Type B pancreatic cell (in vitro differentiated cells): ENCODE measurements around the gene HSPA4. TPM values are rescaled to one million over a fixed set of nuclear protein-coding genes. Genes with fewer than 3 reads are reported as not detected.

Experiments used
- DNase-seq: peaks from one replicate; pipeline ENCODE4 v3.0.0; 2021; ENCODE audit warnings: mixed read lengths; ENCODE audit not compliant: unreplicated experiment; ENCODE audit errors: extremely low spot score
- H3K27ac Mint-ChIP-seq: 2 replicates; pipeline ENCODE4 v1.8.0; 2021; ENCODE audit warnings: mild to moderate bottlenecking, mixed read lengths
- H3K27me3 Mint-ChIP-seq: 2 replicates; pipeline ENCODE4 v1.8.0; 2021; ENCODE audit warnings: mixed read lengths
- H3K36me3 Mint-ChIP-seq: 2 replicates; pipeline ENCODE4 v1.8.0; 2021; ENCODE audit warnings: mixed read lengths
- H3K4me1 Mint-ChIP-seq: one replicate; pipeline ENCODE4 v1.8.0; 2021; ENCODE audit warnings: mixed read lengths; ENCODE audit not compliant: unreplicated experiment
- H3K4me3 Mint-ChIP-seq: 2 replicates; pipeline ENCODE4 v1.8.0; 2021; ENCODE audit warnings: mild to moderate bottlenecking, mixed read lengths
- H3K9me3 Mint-ChIP-seq: 2 replicates; pipeline ENCODE4 v1.8.0; 2021; ENCODE audit warnings: mixed read lengths
- CTCF ChIP-seq: fragments of 200-600 bp; sonication (generic); conservative IDR thresholded peaks from 2 replicates; pipeline ENCODE4 v1.5.0; 2021; ENCODE audit warnings: antibody characterized with exemption, mild to moderate bottlenecking
- total RNA-seq: library from RNA; stranded (reverse); gene quantifications from 2 replicates; pipeline ENCODE4 v1.2.1, GENCODE V29; 2021; ENCODE audit warnings: low replicate concordance

Gene HSPA4
- total RNA-seq, 1 donor from 2014 or later = 134 TPM

GRCh38 chr5:133025804-133026663 lies 25.8 kb upstream of the HSPA4 start, which contains the start of gene ZCCHC10:
ZCCHC10 (minus strand) TSS chr5:133026549; CDS start chr5:133026537, 12 bp downstream.
- peaks cover 13% of the 10 kb centered on the region for H3K4me1 Mint-ChIP-seq
- DNase-seq = peak; percentile 92
- peaks cover 13% of the 10 kb centered on the region for H3K36me3 Mint-ChIP-seq
- no peaks in the 10 kb centered on the region for H3K9me3 Mint-ChIP-seq
- TF ChIP-seq CTCF = no peak
- no peaks in the 10 kb centered on the region for H3K27me3 Mint-ChIP-seq
- H3K4me3 Mint-ChIP-seq = peak within 1 kb of the TSS; percentile 94
- H3K27ac Mint-ChIP-seq = peak within 1 kb of the TSS; percentile 88

GRCh38 chr5:133026664-133027153 lies 25.1 kb upstream of the HSPA4 start:
- H3K27me3 Mint-ChIP-seq = no peaks in the 10 kb centered on the region
- no peaks in the 10 kb centered on the region for H3K9me3 Mint-ChIP-seq
- no peak for TF ChIP-seq CTCF
- peaks cover 10% of the 10 kb centered on the region for H3K36me3 Mint-ChIP-seq
- peak overlapping the region; percentile 88 for H3K27ac Mint-ChIP-seq
- H3K4me1 Mint-ChIP-seq = peaks cover 13% of the 10 kb centered on the region
- no peak for DNase-seq
- peak overlapping the region; percentile 94 for H3K4me3 Mint-ChIP-seq

- peaks cover 20% of the 10 kb centered on the region for H3K4me1 Mint-ChIP-seq
- no peak for TF ChIP-seq CTCF
- H3K27me3 Mint-ChIP-seq = no peaks in the 10 kb centered on the region
- no peak overlapping the region for H3K4me3 Mint-ChIP-seq
- peaks cover 7% of the 10 kb centered on the region for H3K9me3 Mint-ChIP-seq
- peak overlapping the region; percentile 16 for H3K27ac Mint-ChIP-seq
- peaks cover 4% of the 10 kb centered on the region for H3K36me3 Mint-ChIP-seq
- DNase-seq = no peak
These were observed 22.4 kb upstream of the HSPA4 start for GRCh38 chr5:133029416-133029815.

- H3K27ac Mint-ChIP-seq = peak overlapping the region; percentile 13
- H3K9me3 Mint-ChIP-seq = peaks cover 7% of the 10 kb centered on the region
- H3K4me3 Mint-ChIP-seq = no peak overlapping the region
- peaks cover 3% of the 10 kb centered on the region for H3K36me3 Mint-ChIP-seq
- TF ChIP-seq CTCF = no peak
- H3K27me3 Mint-ChIP-seq = no peaks in the 10 kb centered on the region
- peaks cover 18% of the 10 kb centered on the region for H3K4me1 Mint-ChIP-seq
- DNase-seq = no peak
These were observed 21.3 kb upstream of the HSPA4 start for GRCh38 chr5:133030343-133031005.

GRCh38 chr5:133032852-133033742 lies 18.7 kb upstream of the HSPA4 start:
- Mint-ChIP-seq H3K27ac (peak overlapping the region; percentile 50), H3K36me3 (no peaks in the 10 kb centered on the region), H3K9me3 (peaks cover 7% of the 10 kb centered on the region), H3K4me1 (peaks cover 11% of the 10 kb centered on the region), H3K27me3 (no peaks in the 10 kb centered on the region), H3K4me3 (peak overlapping the region; percentile 15)
- no peak for TF ChIP-seq CTCF
- no peak for DNase-seq
